D721Med (cell line): ENCODE data around the gene ARHGEF10L.

Experiments used
- DNase-seq: peaks from one replicate; pipeline ENCODE4 v3.0.0; 2011; ENCODE audit warnings: low spot score; ENCODE audit not compliant: insufficient read length
- FAIRE-seq: peaks from 2 replicates; lab custom pipeline; 2011; peaks lifted over from hg19 to GRCh38; lab: Jason Lieb, UNC
- TF ChIP-seq, protein P1 (sequence below): IDR thresholded peaks from 2 replicates; pipeline ENCODE4 v1.5.1; 2012; ENCODE audit warnings: mild to moderate bottlenecking, control low read depth; ENCODE audit not compliant: insufficient read depth; ENCODE audit errors: missing control alignments

The ARHGEF10L gene

DNA sequence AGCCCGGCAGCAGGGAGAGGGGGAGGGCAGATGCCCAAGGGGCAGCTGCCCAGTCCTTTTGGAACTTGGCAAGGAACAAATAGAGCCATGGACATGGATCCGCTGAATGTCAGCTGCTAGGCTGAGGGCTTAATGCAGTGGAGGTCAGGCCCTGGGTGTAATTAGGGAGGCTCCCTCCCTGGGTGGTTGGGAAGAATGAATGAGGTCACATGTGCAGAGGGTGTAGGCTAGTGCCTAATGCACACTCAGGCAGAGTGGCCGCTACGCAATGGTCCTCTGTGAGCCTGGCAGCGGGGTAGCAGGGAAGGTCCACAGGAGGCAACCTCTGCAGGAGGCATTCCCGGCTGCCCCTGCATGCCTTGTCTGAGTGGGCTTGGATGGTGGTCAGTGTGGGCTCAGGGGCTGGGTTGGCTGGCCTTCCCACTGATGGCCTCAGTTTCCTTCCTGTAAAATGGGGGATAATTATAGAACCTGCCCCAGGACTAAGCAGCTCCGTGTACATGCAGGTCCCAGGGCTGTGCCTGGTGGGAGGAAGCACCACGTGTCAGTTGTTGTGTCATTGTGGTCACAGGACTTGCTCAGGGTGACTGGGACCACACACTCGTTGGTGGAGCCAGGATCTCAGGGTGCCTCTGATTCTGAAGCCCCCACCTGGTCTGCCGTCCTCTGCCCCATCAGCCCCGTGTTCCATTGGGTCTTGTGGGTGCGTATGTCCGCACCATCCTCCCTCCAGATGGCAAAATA is 134.0 kb downstream of the ARHGEF10L start:
- TF ChIP-seq, protein P1, sequence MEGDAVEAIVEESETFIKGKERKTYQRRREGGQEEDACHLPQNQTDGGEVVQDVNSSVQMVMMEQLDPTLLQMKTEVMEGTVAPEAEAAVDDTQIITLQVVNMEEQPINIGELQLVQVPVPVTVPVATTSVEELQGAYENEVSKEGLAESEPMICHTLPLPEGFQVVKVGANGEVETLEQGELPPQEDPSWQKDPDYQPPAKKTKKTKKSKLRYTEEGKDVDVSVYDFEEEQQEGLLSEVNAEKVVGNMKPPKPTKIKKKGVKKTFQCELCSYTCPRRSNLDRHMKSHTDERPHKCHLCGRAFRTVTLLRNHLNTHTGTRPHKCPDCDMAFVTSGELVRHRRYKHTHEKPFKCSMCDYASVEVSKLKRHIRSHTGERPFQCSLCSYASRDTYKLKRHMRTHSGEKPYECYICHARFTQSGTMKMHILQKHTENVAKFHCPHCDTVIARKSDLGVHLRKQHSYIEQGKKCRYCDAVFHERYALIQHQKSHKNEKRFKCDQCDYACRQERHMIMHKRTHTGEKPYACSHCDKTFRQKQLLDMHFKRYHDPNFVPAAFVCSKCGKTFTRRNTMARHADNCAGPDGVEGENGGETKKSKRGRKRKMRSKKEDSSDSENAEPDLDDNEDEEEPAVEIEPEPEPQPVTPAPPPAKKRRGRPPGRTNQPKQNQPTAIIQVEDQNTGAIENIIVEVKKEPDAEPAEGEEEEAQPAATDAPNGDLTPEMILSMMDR = no peak
- DNase-seq = no peak
- FAIRE-seq = no peak

DNA sequence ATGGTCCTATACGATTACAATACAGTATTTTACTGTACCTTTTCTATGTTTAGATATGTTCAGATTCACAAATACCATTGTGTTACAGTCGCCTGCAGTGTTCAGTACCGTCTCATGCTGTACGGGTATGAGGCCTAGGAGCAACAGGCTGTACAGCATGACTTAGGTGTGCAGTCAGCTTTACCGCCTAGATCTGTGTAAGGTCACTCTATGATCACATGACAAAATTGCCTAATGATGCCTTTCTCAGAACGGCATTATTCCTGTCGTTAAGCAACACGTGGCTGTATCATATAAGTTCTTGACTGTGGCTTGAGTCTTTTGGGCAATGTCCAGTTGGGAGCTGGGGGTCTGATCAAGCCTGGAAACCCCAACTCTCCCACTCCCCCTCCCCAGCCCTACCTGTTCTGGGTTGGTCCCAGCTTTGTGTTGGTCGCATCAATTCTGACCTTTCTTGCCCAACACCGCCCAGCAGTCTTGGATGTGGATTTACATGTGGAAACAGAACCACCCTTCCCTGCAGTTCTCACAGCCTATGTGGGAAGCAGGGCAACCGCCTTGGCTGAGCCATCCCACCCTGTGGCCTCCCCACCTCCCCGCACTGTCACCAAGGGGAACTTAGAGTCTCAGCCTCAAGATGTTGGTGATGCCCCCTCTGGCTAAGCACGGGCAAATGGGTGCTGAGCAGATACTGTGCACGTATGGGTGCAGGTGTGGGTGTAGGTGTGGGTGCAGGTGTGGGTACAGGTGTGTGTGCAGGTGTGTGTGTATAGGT is 135.4 kb downstream of the ARHGEF10L start:
- TF ChIP-seq, protein P1 = no peak

DNA sequence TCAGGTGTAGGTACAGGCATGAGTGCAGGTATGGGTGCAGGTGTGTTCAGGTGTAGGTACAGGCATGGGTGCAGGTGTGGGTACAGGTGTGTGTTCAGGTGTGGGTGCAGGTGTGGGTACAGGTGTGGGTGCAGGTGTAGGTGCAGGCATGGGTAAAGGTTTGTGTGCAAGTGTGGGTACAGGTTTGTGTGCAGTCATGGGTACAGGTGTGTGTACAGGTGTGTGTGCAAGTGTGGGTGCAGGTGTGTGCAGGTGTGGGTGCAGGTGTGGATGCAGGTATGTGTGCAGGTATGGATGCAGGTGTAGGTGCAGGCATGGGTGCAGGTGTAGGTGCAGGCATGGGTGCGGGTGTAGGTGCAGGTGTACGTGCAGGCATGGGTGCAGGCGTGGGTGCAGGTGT is 136.2 kb downstream of the ARHGEF10L start:
- FAIRE-seq = no peak
- TF ChIP-seq, protein P1 = no peak
- no peak for DNase-seq

More for the DNA sequence above, 135.4 kb downstream of the ARHGEF10L start:
- FAIRE-seq (no peak), DNase-seq (no peak)

DNA sequence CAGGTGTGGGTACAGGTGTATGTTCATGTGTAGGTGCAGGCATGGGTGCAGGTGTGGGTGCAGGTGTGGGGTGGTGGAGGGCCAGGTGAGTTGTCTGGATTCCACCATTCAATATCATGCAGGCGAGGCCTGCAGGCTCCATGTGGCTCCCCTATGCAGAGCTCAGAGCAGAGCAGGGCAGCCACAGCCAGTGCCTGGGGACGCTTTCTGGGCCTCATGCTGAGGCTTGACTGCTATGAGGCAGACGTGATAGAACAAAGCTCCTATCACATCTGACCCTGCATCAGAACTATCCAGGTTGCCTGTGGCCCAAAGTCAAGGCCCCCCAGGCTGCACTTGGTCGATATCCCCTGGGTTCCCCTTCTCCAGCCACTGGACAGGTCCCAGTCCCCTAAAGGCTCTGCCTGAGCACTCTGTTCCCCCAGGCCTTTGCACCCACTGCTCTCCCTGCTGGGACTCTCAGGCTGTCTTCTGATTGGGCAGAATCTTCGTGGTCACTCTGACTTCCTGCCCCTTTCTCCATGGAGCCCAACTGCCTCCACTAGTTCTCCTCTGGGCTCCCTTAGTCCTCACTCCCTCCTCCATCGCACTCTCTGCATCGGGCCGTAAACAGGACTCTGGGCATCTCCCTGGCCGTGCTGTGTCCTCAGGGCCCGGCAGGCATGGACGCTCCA is 137.0 kb downstream of the ARHGEF10L start:
- DNase-seq (no peak), FAIRE-seq (no peak)
- TF ChIP-seq, protein P1 = no peak

DNA sequence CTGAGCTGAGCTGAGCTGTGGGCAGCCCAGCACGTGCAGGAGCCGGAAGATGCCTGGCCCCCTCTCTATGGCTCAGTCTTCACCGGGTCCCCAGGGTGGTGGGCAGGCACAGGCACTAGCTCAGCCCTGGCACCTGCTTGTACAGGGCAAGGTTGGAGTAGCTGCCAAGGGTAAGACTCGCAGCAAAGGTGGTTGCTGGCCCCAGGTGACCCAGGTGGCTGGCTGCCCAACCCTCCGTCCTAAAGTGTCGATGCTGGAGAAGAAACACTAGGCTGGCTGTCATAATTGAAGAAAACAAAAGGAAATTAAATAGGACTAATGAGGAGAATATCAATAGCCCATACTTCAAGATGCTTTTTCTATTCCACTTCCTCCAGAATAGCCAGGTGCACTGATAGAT is 138.5 kb downstream of the ARHGEF10L start:
- TF ChIP-seq, protein P1 = no peak
- FAIRE-seq = no peak
- DNase-seq = no peak

DNA sequence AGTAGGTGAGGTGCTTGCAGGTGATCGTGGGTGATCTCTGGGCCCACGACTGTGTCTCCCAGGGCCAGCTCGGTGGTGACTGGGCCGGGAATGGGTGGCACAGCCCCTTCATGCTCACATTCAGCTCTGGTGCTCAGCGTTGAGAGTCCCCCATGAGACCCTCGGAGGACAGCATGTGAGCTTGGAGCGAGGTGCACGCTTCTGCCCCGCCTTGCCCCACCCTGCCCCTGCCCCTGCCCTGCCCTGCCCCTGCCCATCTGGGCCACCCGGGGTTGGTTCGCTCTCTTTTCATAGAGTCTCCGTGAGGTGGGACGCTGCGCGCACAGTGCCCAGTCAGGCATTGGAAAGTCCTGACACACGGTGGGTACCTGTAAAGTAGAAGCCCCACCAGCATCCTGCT is 140.4 kb downstream of the ARHGEF10L start:
- TF ChIP-seq, protein P1 = no peak
- FAIRE-seq = no peak

More for the DNA sequence above, 140.4 kb downstream of the ARHGEF10L start:
- DNase-seq = no peak
